RKO (cell line): ENCODE data around the gene CLDN17.

Experiments used
- DNase-seq: peaks from one replicate; pipeline ENCODE4 v3.0.0-alpha.2; 2016; ENCODE audit warnings: low spot score

The CLDN17 gene

DNA sequence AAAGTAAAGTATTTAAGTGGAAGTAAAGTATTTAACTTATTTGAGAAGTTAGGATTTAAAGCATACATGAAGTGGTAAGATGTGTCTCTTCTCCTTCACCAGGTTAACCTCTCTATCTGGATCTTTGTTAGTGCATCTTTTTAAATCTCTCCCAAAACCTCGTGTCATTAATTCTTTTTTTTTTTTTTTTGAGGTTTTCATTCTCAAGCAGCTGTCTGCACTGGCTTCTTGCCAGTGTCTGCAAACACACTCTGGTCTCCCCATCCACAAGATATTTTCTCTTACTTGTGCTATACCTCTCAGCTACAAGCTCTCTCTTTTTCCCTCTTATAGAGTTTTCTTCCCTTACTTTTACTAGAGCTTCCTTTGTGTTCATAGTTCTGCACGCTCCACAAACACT lies 49.0 kb downstream of the CLDN17 start:
- DNase-seq: no peak

DNA sequence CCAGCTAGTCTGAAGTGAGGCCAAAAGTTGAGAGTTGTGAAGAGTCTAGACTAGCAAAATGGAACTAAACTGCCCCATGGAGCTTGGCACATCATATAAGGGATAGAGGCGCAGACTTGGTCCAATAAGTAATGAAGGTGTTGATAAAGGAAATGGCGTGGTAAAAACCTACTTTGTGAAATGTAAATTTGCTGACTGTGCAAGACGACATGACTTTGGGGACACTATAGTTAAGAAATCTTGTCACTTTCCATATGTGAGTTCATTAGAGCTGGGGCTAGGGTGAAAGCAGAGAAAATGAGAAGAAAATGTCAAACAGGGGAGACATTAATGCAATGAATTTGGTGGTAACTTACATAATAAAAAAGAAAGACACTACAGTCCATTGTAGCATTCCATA lies 50.1 kb downstream of the CLDN17 start:
- no peak for DNase-seq
